Activated T-helper 2 cell treated with anti-CD3 and anti-CD28 coated beads, Interferon-gamma antibody, Interleukin-2, Interleukin-4, amounts not matched to agents 10 μg/mL and 5 μg/mL and 100 μg/mL, durations not matched to agents 14 hours and 24 hours and 36 hours (primary cell): ENCODE measurements around the gene HSPA4. TPM values are rescaled to one million over a fixed set of nuclear protein-coding genes. Genes with fewer than 3 reads are reported as not detected.
"Not testable (repeated sequence)": the region's sequence is repeated elsewhere in the genome, so short reads cannot be mapped to it uniquely, and the experiment has no call there.

Experiments used
- DNase-seq: peaks from one replicate; pipeline ENCODE4 v3.0.0; 2021; ENCODE audit warnings: low spot score
- H3K27ac Mint-ChIP-seq: one replicate; pipeline ENCODE4 v1.8.0; 2021; ENCODE audit warnings: mixed read lengths
- H3K27me3 Mint-ChIP-seq: one replicate; pipeline ENCODE4 v1.8.0; 2021; ENCODE audit warnings: low read depth, mixed read lengths
- H3K36me3 Mint-ChIP-seq: one replicate; pipeline ENCODE4 v1.8.0; 2021; ENCODE audit warnings: low read depth, mixed read lengths
- H3K4me1 Mint-ChIP-seq: one replicate; pipeline ENCODE4 v1.8.0; 2021; ENCODE audit warnings: low read depth, mixed read lengths
- H3K4me3 Mint-ChIP-seq: one replicate; pipeline ENCODE4 v1.8.0; 2021; ENCODE audit warnings: low read depth, mild to moderate bottlenecking, moderate library complexity, mixed read lengths
- H3K9me3 Mint-ChIP-seq: one replicate; pipeline ENCODE4 v1.8.0; 2021; ENCODE audit warnings: mixed read lengths
- intact Hi-C: fragments of 100-400 bp; cut with micrococcal nuclease; formaldehyde crosslinking; loops from one replicate; pipeline ENCODE4 v1.15.1; 2023
- total RNA-seq: library from RNA; stranded (reverse); gene quantifications from 2 replicates; pipeline ENCODE4 v1.2.3, GENCODE V29; 2022

HSPA4 gene
- 223 and 229 TPM in 2 replicates for total RNA-seq

GRCh38 chr5:133051542-133052316 lies at the start of gene HSPA4:
HSPA4 (plus strand) TSS chr5:133052013; CDS start chr5:133052251, 238 bp downstream.
- Mint-ChIP-seq H3K36me3 (peaks cover 37% of the 10 kb centered on the region), H3K4me1 (peaks cover 30% of the 10 kb centered on the region), H3K4me3 (peak within 1 kb of the TSS; percentile 84), H3K9me3 (no peaks in the 10 kb centered on the region), H3K27me3 (no peaks in the 10 kb centered on the region), H3K27ac (peak within 1 kb of the TSS; percentile 99)
- DNase-seq: peak; percentile 97
- intact Hi-C loops: loop anchor here (1.0 to 10.0 kb wide), 4 partner anchors 25 to 557 kb away; partner anchors contain the start of genes GDF9, IRF1, UQCRQ and ZCCHC10

- no peak overlapping the region for H3K27ac Mint-ChIP-seq
- no peak overlapping the region for H3K4me3 Mint-ChIP-seq
- no peaks in the 10 kb centered on the region for H3K27me3 Mint-ChIP-seq
- H3K4me1 Mint-ChIP-seq: no peaks in the 10 kb centered on the region
- peaks cover 29% of the 10 kb centered on the region for H3K36me3 Mint-ChIP-seq
- no peak for DNase-seq
- intact Hi-C loops: no loop called here
- H3K9me3 Mint-ChIP-seq: no peaks in the 10 kb centered on the region
Observed at GRCh38 chr5:133006653-133007052, 45.2 kb upstream of the HSPA4 start.

DNA sequence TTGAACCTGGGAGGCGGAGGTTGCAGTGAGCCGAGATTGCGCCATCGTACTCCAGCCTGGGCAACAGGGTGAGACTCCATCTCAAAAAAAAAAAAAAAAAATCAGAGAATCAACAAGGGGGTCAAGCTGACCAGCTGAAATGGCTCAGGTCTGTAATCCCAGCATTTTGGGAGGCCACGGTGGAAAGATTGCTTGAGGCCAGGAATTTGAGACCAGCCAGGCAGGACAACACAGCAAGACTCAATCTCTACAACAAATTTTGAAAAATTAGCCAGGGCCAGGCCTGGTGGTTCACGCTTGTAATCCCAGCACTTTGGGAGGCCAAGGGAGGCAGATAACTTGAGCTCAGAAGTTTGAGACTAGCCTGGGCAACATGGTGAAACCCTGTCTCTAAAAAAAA lies 43.4 kb upstream of the HSPA4 start:
- intact Hi-C loops, H3K27me3 Mint-ChIP-seq, H3K9me3 Mint-ChIP-seq, H3K4me3 Mint-ChIP-seq, H3K27ac Mint-ChIP-seq, H3K4me1 Mint-ChIP-seq, DNase-seq: not testable (repeated sequence)
- H3K36me3 Mint-ChIP-seq: peaks cover 28% of the 10 kb centered on the region

DNA sequence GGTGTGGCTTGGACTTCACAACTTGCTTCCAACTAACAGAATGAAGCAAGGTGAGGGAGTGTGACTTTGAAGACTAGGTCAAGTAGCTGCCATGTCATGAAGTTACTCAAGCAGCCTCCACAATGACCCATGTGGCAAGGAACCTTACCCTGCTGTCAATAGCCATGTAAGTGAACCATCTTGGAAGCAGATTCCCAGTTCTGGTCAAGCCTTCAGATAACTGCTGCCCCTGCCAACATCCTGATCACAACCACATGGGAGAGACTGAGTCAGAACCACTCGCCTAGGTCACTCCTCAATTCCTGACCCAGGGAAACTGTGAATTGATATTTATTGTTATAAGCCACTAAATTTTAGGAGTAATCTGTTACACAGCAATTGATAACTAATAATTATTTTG lies 36.3 kb upstream of the HSPA4 start:
- no peak overlapping the region for H3K27ac Mint-ChIP-seq
- peaks cover 41% of the 10 kb centered on the region for H3K36me3 Mint-ChIP-seq
- no peaks in the 10 kb centered on the region for H3K27me3 Mint-ChIP-seq
- intact Hi-C loops: no loop called here
- H3K4me1 Mint-ChIP-seq: no peaks in the 10 kb centered on the region
- no peaks in the 10 kb centered on the region for H3K9me3 Mint-ChIP-seq
- no peak overlapping the region for H3K4me3 Mint-ChIP-seq
- no peak for DNase-seq

- DNase-seq: no peak
- H3K4me1 Mint-ChIP-seq: no peaks in the 10 kb centered on the region
- H3K4me3 Mint-ChIP-seq: no peak overlapping the region
- intact Hi-C loops: no loop called here
- no peaks in the 10 kb centered on the region for H3K27me3 Mint-ChIP-seq
- H3K27ac Mint-ChIP-seq: no peak overlapping the region
- H3K9me3 Mint-ChIP-seq: no peaks in the 10 kb centered on the region
- H3K36me3 Mint-ChIP-seq: peaks cover 43% of the 10 kb centered on the region
Observed at GRCh38 chr5:133017964-133018363, 33.8 kb upstream of the HSPA4 start.

- H3K27me3 Mint-ChIP-seq, H3K27ac Mint-ChIP-seq, intact Hi-C loops: not testable (repeated sequence)
Observed at GRCh38 chr5:133019471-133019870, 32.3 kb upstream of the HSPA4 start.

DNA sequence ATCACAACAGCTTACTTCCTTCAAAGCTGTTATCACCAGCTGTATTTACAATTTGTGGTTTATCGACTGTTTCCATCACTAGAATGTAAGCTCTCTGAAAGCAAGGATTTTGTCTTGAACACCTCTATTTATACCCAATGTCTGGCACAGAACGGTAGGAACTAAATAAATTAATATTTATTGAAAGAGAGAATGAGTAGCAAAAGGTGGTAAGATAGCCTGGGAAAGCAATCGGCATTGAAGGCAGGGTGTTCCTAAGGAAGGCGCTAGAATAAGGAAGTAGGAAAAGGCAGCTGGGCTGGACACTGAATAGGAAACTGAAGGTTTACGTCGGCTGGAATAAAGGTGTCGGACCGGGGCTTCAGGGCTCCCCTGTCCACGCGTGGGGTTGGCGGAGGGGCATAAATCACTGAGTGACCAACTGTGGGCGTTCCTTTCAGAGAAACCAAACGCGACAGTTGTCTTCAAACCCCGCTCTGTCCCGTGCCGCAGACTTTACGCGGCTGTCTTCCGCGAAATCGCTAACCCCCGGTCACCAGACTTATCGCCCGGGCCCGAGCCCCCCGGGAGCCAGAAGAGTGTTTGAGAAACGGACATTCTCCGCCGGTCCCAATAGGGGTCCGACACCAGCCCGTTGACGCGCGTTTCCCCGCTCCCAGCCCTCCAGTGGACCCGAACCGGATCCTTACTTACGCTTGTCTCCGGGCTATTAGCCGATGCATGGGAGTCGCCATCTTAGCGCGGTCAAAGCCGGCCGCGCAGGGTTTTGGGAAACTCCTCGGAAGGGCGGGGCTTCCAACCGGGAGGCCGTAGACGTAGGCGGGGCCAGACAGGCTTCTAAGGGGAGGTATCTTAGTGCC lies 25.8 kb upstream of the HSPA4 start, which contains the start of gene ZCCHC10:
TSS of gene ZCCHC10 (minus strand) at position 746 of the 860 bp plus-strand sequence. CDS start at position 734, 12 bp downstream.
- Mint-ChIP-seq H3K36me3 (peaks cover 25% of the 10 kb centered on the region), H3K27me3 (no peaks in the 10 kb centered on the region), H3K27ac (peak within 1 kb of the TSS; percentile 87), H3K4me3 (peak within 1 kb of the TSS; percentile 92), H3K9me3 (no peaks in the 10 kb centered on the region), H3K4me1 (peaks cover 11% of the 10 kb centered on the region)
- peak; percentile 89 for DNase-seq
- intact Hi-C loops: loop anchor here (1.0 kb wide), 2 partner anchors 25 to 63 kb away; partner anchors contain the start of gene AFF4

More at GRCh38 chr5:133019471-133019870, 32.3 kb upstream of the HSPA4 start:
- not testable (repeated sequence) for DNase-seq, H3K4me3 Mint-ChIP-seq, H3K4me1 Mint-ChIP-seq, H3K9me3 Mint-ChIP-seq
- peaks cover 49% of the 10 kb centered on the region for H3K36me3 Mint-ChIP-seq

DNA sequence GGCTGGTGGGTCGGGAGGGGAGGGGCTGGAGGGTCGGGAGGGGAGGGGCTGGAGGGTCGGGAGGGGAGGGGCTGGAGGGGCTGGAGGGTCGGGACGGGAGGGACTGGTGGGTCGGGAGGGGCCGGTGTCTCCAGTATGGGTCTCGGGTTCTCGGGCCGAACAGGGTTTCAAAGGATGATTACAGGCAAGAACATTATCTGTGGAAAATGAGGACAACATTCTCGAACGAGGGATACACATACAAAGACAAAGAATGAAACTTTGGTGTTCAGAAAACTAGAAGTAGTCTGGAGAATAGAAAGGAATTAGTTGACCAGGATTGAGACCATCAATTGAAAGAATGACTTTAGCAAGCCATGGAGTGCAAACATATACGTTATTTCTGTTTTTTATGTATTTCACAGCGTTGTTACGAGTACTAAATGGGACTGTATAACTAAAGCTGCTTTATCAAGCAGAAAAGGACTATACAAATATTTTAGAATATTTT lies 25.1 kb upstream of the HSPA4 start:
- intact Hi-C loops: loop anchor here (1.0 kb wide), 2 partner anchors 25 to 63 kb away; partner anchors contain the start of gene AFF4
- Mint-ChIP-seq H3K9me3 (no peaks in the 10 kb centered on the region), H3K27ac (peak overlapping the region; percentile 55), H3K36me3 (peaks cover 21% of the 10 kb centered on the region), H3K4me3 (peak overlapping the region; percentile 92), H3K27me3 (no peaks in the 10 kb centered on the region), H3K4me1 (peaks cover 11% of the 10 kb centered on the region)
- no peak for DNase-seq

- peaks cover 14% of the 10 kb centered on the region for H3K4me1 Mint-ChIP-seq
- H3K9me3 Mint-ChIP-seq: no peaks in the 10 kb centered on the region
- H3K4me3 Mint-ChIP-seq: no peak overlapping the region
- intact Hi-C loops: no loop called here
- H3K27me3 Mint-ChIP-seq: no peaks in the 10 kb centered on the region
- no peak for DNase-seq
- no peak overlapping the region for H3K27ac Mint-ChIP-seq
- H3K36me3 Mint-ChIP-seq: peaks cover 6% of the 10 kb centered on the region
Observed at GRCh38 chr5:133029416-133029815, 22.4 kb upstream of the HSPA4 start.

DNA sequence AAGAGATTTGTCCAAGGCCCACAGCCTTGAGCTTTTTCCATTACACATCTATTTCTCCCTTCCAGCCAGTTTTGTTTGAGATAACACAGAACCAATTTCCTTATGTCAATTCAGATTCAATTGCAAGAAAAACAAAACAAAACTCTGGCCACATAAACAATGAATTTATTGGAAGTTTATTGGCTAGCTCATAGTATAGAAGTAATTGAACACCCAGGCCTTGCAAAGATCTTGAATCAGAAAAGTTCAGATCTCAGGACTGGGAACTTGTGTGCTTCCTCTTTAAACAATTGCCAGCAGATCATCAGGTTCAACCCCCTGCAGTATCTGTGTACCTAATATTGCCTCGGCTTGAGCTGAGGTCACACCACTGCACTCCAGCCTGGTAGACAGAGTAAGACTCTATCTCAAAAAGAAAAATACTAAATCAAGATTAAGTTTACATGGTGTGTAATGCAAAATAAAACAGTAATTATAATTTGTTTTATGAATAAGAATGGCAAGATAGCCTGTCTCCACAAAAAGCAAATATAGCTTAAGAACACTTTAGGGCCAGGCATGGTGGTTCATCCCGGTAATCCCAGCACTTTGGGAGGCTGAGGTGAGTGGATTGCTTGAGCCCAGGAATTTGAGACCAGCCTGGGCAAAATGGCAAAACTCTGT lies 21.3 kb upstream of the HSPA4 start:
- Mint-ChIP-seq H3K27me3 (peaks cover 3% of the 10 kb centered on the region), H3K9me3 (no peaks in the 10 kb centered on the region), H3K27ac (no peak overlapping the region), H3K4me1 (peaks cover 12% of the 10 kb centered on the region), H3K36me3 (peaks cover 3% of the 10 kb centered on the region), H3K4me3 (no peak overlapping the region)
- intact Hi-C loops: no loop called here
- DNase-seq: no peak

GRCh38 chr5:133032852-133033742 lies 18.7 kb upstream of the HSPA4 start:
- DNase-seq: no peak
- H3K36me3 Mint-ChIP-seq: no peaks in the 10 kb centered on the region
- intact Hi-C loops: no loop called here
- H3K27ac Mint-ChIP-seq: no peak overlapping the region
- H3K9me3 Mint-ChIP-seq: no peaks in the 10 kb centered on the region
- peaks cover 3% of the 10 kb centered on the region for H3K27me3 Mint-ChIP-seq
- H3K4me3 Mint-ChIP-seq: no peak overlapping the region
- peaks cover 8% of the 10 kb centered on the region for H3K4me1 Mint-ChIP-seq
